ENCODE data around the gene TAS2R31.
"Not testable (repeated sequence)": the region's sequence is repeated elsewhere in the genome, so short reads cannot be mapped to it uniquely, and the experiment has no call there.

TAS2R31 gene

GRCh38 chr12:11031307-11031706, at the start of gene TAS2R31:
Gene TAS2R31, minus strand, starts transcription at chr12:11031407. Its CDS starts 72 bp downstream, at chr12:11031335.
- no peak for DNase-seq (ENCODE audit: low read depth in 2 of 2)

GRCh38 chr12:11078246-11078645, 47.0 kb upstream of the TAS2R31 start:
- DNase-seq (ENCODE audit: low read depth in 2 of 2): no peak

- DNase-seq (ENCODE audit: low read depth in 2 of 2): no peak
Observed at GRCh38 chr12:11075642-11076041, 44.4 kb upstream of the TAS2R31 start.

GRCh38 chr12:11071414-11071813, 40.2 kb upstream of the TAS2R31 start:
- no peak for DNase-seq (ENCODE audit: low read depth in 2 of 2)

GRCh38 chr12:11070999-11071398, 39.8 kb upstream of the TAS2R31 start:
- DNase-seq (ENCODE audit: low read depth in 2 of 2): no peak

GRCh38 chr12:11069854-11070365, 38.7 kb upstream of the TAS2R31 start:
- DNase-seq (ENCODE audit: low read depth in 2 of 2): no peak

- DNase-seq (ENCODE audit: low read depth in 2 of 2): peak in 1 of 2 experiments; percentile 1
Observed at GRCh38 chr12:11067514-11067913, 36.3 kb upstream of the TAS2R31 start.

- DNase-seq (ENCODE audit: low read depth in 2 of 2): not testable (repeated sequence)
Observed at GRCh38 chr12:11062194-11062593, 31.0 kb upstream of the TAS2R31 start, which contains the start of gene TAS2R46. Gene TAS2R46, minus strand, starts transcription at chr12:11062294. Its CDS starts 0 bp downstream, at chr12:11062294.

GRCh38 chr12:11059784-11060183, 28.6 kb upstream of the TAS2R31 start:
- DNase-seq (ENCODE audit: low read depth in 2 of 2): no peak

- DNase-seq (ENCODE audit: low read depth in 2 of 2): no peak
Observed at GRCh38 chr12:11059041-11059440, 27.8 kb upstream of the TAS2R31 start.

- DNase-seq (ENCODE audit: low read depth in 2 of 2): no peak
Observed at GRCh38 chr12:11055306-11055705, 24.1 kb upstream of the TAS2R31 start.

GRCh38 chr12:11049806-11050531, 18.8 kb upstream of the TAS2R31 start:
- DNase-seq (ENCODE audit: low read depth in 2 of 2): not testable (repeated sequence)

GRCh38 chr12:11041366-11041765, 10.2 kb upstream of the TAS2R31 start:
- DNase-seq (ENCODE audit: low read depth in 2 of 2): not testable (repeated sequence)

- DNase-seq (ENCODE audit: low read depth in 2 of 2): peak in 1 of 2 experiments; percentile 1
Observed at GRCh38 chr12:11040162-11040561, 9.0 kb upstream of the TAS2R31 start.

- no peak for DNase-seq (ENCODE audit: low read depth in 2 of 2)
Observed at GRCh38 chr12:11039171-11039570, 8.0 kb upstream of the TAS2R31 start.

GRCh38 chr12:11033959-11034358, 2.8 kb upstream of the TAS2R31 start:
- DNase-seq (ENCODE audit: low read depth in 2 of 2): not testable (repeated sequence)

GRCh38 chr12:11026118-11026517, 5.1 kb downstream of the TAS2R31 start:
- no peak for DNase-seq (ENCODE audit: low read depth in 2 of 2)

- no peak for DNase-seq (ENCODE audit: low read depth in 2 of 2)
Observed at GRCh38 chr12:11023387-11023786, 7.8 kb downstream of the TAS2R31 start.

GRCh38 chr12:11022520-11022919, 8.7 kb downstream of the TAS2R31 start, which contains the start of gene TAS2R19:
Gene TAS2R19, minus strand, starts transcription at chr12:11022620. Its CDS starts 49 bp downstream, at chr12:11022571.
- DNase-seq (ENCODE audit: low read depth in 2 of 2): no peak

GRCh38 chr12:11016937-11017336, 14.3 kb downstream of the TAS2R31 start:
- no peak for DNase-seq (ENCODE audit: low read depth in 2 of 2)

GRCh38 chr12:11015775-11016430, 15.3 kb downstream of the TAS2R31 start:
- no peak for DNase-seq (ENCODE audit: low read depth in 2 of 2)

- peak in 1 of 2 experiments; percentile 1 for DNase-seq (ENCODE audit: low read depth in 2 of 2)
Observed at GRCh38 chr12:11014234-11014633, 17.0 kb downstream of the TAS2R31 start.

- no peak for DNase-seq (ENCODE audit: low read depth in 2 of 2)
Observed at GRCh38 chr12:11007608-11008007, 23.6 kb downstream of the TAS2R31 start.
